CD14-positive monocyte (primary cell): Measurements from ENCODE around the gene TMEM141. TPM values are rescaled to one million over a fixed set of nuclear protein-coding genes. Genes with fewer than 3 reads are reported as not detected.

Experiments used
- DNase-seq, 3 donors: peaks; one replicate each; pipeline ENCODE4 v3.0.0-alpha.2; 2011 to 2022
- H2AFZ ChIP-seq: 2 replicates; pipeline ENCODE4 v1.6.0; 2012; ENCODE audit warnings: mild to moderate bottlenecking, low read depth, low read length, inconsistent platforms; ENCODE audit not compliant: insufficient read depth, poor library complexity, severe bottlenecking
- H3K27ac ChIP-seq, 2 donors: 1 replicate in 1 of 2; 2 replicates in 1 of 2; pipeline ENCODE4 v1.5.1; 2012 to 2013; ENCODE audit warnings: low read length in 2 of 2, control low read depth in 1 of 2, inconsistent platforms in 1 of 2, low read depth in 1 of 2, mild to moderate bottlenecking in 1 of 2
- H3K27me3 ChIP-seq, 2 donors: one replicate each; pipeline versions ENCODE4 v1.6.0 to v1.6.1; 2011 to 2013; ENCODE audit warnings: low read length in 2 of 2; ENCODE audit not compliant: control insufficient read depth in 2 of 2, insufficient read depth in 2 of 2
- H3K36me3 ChIP-seq, 2 donors: replicated peaks in 1 of 2; 1 replicate in 1 of 2; 2 replicates in 1 of 2; pipeline versions ENCODE4 v1.5.1 to v1.6.1; 2012 to 2013; ENCODE audit warnings: low read length in 2 of 2, control low read depth in 1 of 2, inconsistent platforms in 1 of 2, mild to moderate bottlenecking in 1 of 2; ENCODE audit not compliant: insufficient read depth in 2 of 2, control insufficient read depth in 1 of 2
- H3K4me1 ChIP-seq, 2 donors: 1 replicate in 1 of 2; 2 replicates in 1 of 2; pipeline versions ENCODE4 v1.5.1 to v1.6.1; 2012 to 2013; ENCODE audit warnings: low read length in 2 of 2, control low read depth in 1 of 2, inconsistent platforms in 1 of 2, mild to moderate bottlenecking in 1 of 2, moderate library complexity in 1 of 2; ENCODE audit not compliant: insufficient read depth in 2 of 2, control insufficient read depth in 1 of 2
- H3K4me2 ChIP-seq: replicated peaks from 2 replicates; pipeline ENCODE3; 2012; ENCODE audit warnings: low read length, moderate library complexity, mild to moderate bottlenecking; ENCODE audit not compliant: poor library complexity, severe bottlenecking; ENCODE audit errors: extremely low read depth
- H3K4me3 ChIP-seq, 3 experiments: fragments of 200-600 bp in 1 of 3; sonication (generic) in 1 of 3; replicated peaks in 1 of 3; 1 replicate in 2 of 3; 2 replicates in 1 of 3; pipeline ENCODE4 v1.5.1; 2011 to 2013; ENCODE audit warnings: low read length in 3 of 3, mild to moderate bottlenecking in 3 of 3, control low read depth in 2 of 3, low read depth in 2 of 3, inconsistent platforms in 1 of 3, moderate library complexity in 1 of 3
- H3K79me2 ChIP-seq: 2 replicates; pipeline ENCODE4 v1.6.0; 2012; ENCODE audit warnings: mild to moderate bottlenecking, control low read depth, inconsistent platforms, low read length, moderate library complexity; ENCODE audit not compliant: insufficient read depth
- H3K9ac ChIP-seq: 2 replicates; pipeline ENCODE4 v1.6.0; 2017; ENCODE audit warnings: low read length, mild to moderate bottlenecking; ENCODE audit not compliant: insufficient read depth, poor library complexity, severe bottlenecking
- H3K9me3 ChIP-seq, 2 donors: replicated peaks in 1 of 2; 1 replicate in 1 of 2; 2 replicates in 1 of 2; pipeline versions ENCODE4 v1.5.1 to v1.6.1; 2012 to 2013; ENCODE audit warnings: low read length in 2 of 2, control low read depth in 1 of 2; ENCODE audit not compliant: control insufficient read depth in 1 of 2, insufficient read depth in 1 of 2
- H4K20me1 ChIP-seq: 2 replicates; pipeline ENCODE4 v1.6.0; 2012; ENCODE audit warnings: mild to moderate bottlenecking, low read length, control low read depth, moderate library complexity; ENCODE audit not compliant: insufficient read depth
- H3K27ac Mint-ChIP-seq, 7 donors: one replicate each; pipeline ENCODE4 v1.8.0; 2020; ENCODE audit warnings: mild to moderate bottlenecking in 7 of 7, mixed read lengths in 7 of 7, moderate library complexity in 6 of 7, inconsistent platforms in 2 of 7
- H3K27me3 Mint-ChIP-seq, 3 donors: one replicate each; pipeline ENCODE4 v1.8.0; 2021 to 2022; ENCODE audit warnings: low read depth in 3 of 3, mild to moderate bottlenecking in 3 of 3, mixed read lengths in 3 of 3, moderate library complexity in 3 of 3, inconsistent platforms in 1 of 3
- H3K36me3 Mint-ChIP-seq, 2 donors: one replicate each; pipeline ENCODE4 v1.8.0; 2020; ENCODE audit warnings: mixed read lengths in 2 of 2, inconsistent platforms in 1 of 2, mild to moderate bottlenecking in 1 of 2
- H3K4me1 Mint-ChIP-seq: one replicate; pipeline ENCODE4 v1.8.0; 2020; ENCODE audit warnings: mild to moderate bottlenecking, mixed read lengths
- H3K4me3 Mint-ChIP-seq, 2 donors: one replicate each; pipeline ENCODE4 v1.8.0; 2020; ENCODE audit warnings: mild to moderate bottlenecking in 2 of 2, mixed read lengths in 2 of 2, moderate library complexity in 1 of 2
- H3K9me3 Mint-ChIP-seq, 7 donors: one replicate each; pipeline ENCODE4 v1.8.0; 2020 to 2022; ENCODE audit warnings: mixed read lengths in 7 of 7, mild to moderate bottlenecking in 6 of 7, moderate library complexity in 6 of 7, inconsistent platforms in 2 of 7
- CTCF ChIP-seq: fragments of 200-600 bp; IDR thresholded peaks from one replicate; pipeline ENCODE4 v1.8.0; 2022; ENCODE audit warnings: antibody characterized with exemption, mild to moderate bottlenecking
- WGBS: methylation state at CpG from one replicate; pipeline ENCODE4 v1.1.5; 2013; ENCODE audit warnings: missing lambda C conversion rate; ENCODE audit not compliant: insufficient coverage; 5-methylcytosine and 5-hydroxymethylcytosine counted together
- intact Hi-C, 2 donors: fragments of 100-400 bp; cut with micrococcal nuclease; formaldehyde crosslinking; loops; one replicate each; pipeline versions ENCODE4 v1.15.0 to v1.15.1; 2023
- polyA plus RNA-seq, 3 donors: library from polyadenylated mRNA; depleted of rRNA in 1 of 3; unstranded in 2 of 3; stranded (reverse) in 1 of 3; fragments of 300-500 nt in 2 of 3; fragments of >200 nt in 1 of 3; fragmentation: Illumina TruSeq in 2 of 3; gene quantifications; 1 replicate in 2 of 3; 2 replicates in 1 of 3; pipeline ENCODE4 v1.2.3, GENCODE V29; 2012 to 2021

The TMEM141 gene
- polyA plus RNA-seq, 3 donors, result 33.1 to 47.2 (median 39.2) TPM

- Histone ChIP-seq H3K4me3 (no peak overlapping the region), H2AFZ (no peak overlapping the region), H3K4me1 (peaks cover 26 to 43% of the 10 kb centered on the region in 2 donors), H3K9me3 (no peaks in the 10 kb centered on the region), H3K9ac (no peak overlapping the region), H3K27ac (no peak overlapping the region), H3K4me2 (no peak overlapping the region), H3K36me3 (peaks cover 0 to 2% of the 10 kb centered on the region in 2 donors), H4K20me1 (peaks cover 14% of the 10 kb centered on the region), H3K27me3 (peaks cover 16 to 24% of the 10 kb centered on the region in 2 donors), H3K79me2 (peaks cover 24% of the 10 kb centered on the region)
- H3K4me1 Mint-ChIP-seq, result peaks cover 38% of the 10 kb centered on the region
- no peak for DNase-seq
- intact Hi-C loops, result loop anchor here (5.0 to 10.0 kb wide), 2 partner anchors 37 to 140 kb away; partner anchors contain the start of genes AJM1 (in 1 of the 2), C8G (in 1 of the 2) and FBXW5 (in 1 of the 2)
- no peak overlapping the region for H3K27ac Mint-ChIP-seq
- H3K27me3 Mint-ChIP-seq, result peaks cover 23 to 30% (median 25%) of the 10 kb centered on the region in 3 donors
- no peak overlapping the region for H3K4me3 Mint-ChIP-seq
- 92% methylated on average over 11 of the region's 12 CpGs for WGBS
- no peak for TF ChIP-seq CTCF
- peaks cover 20 to 24% of the 10 kb centered on the region in 2 donors for H3K36me3 Mint-ChIP-seq
- H3K9me3 Mint-ChIP-seq, result peaks cover 0 to 11% (median 1%) of the 10 kb centered on the region in 7 donors
These were observed 14.1 kb downstream of the TMEM141 start for GRCh38 chr9:136805207-136805740.

- peaks cover 31% of the 10 kb centered on the region for H3K4me1 Mint-ChIP-seq
- Histone ChIP-seq H3K79me2 (peaks cover 32% of the 10 kb centered on the region), H3K27ac (no peak overlapping the region), H3K27me3 (peaks cover 9 to 16% of the 10 kb centered on the region in 2 donors), H3K9ac (no peak overlapping the region), H3K9me3 (no peaks in the 10 kb centered on the region), H4K20me1 (peaks cover 19% of the 10 kb centered on the region), H2AFZ (no peak overlapping the region), H3K4me1 (peaks cover 21 to 35% of the 10 kb centered on the region in 2 donors), H3K4me3 (no peak overlapping the region), H3K4me2 (no peak overlapping the region), H3K36me3 (peaks cover 4 to 5% of the 10 kb centered on the region in 2 donors)
- DNase-seq, result no peak
- WGBS, result 93% methylated on average over 7 of the region's 10 CpGs
- peaks cover 20 to 30% of the 10 kb centered on the region in 2 donors for H3K36me3 Mint-ChIP-seq
- TF ChIP-seq CTCF, result no peak
- H3K4me3 Mint-ChIP-seq, result no peak overlapping the region
- peaks cover 15 to 22% (median 17%) of the 10 kb centered on the region in 3 donors for H3K27me3 Mint-ChIP-seq
- no peak overlapping the region for H3K27ac Mint-ChIP-seq
- H3K9me3 Mint-ChIP-seq, result peaks cover 0 to 5% (median 1%) of the 10 kb centered on the region in 7 donors
- intact Hi-C loops, result loop anchor here (2.0 to 10.0 kb wide), 3 partner anchors 15 to 139 kb away; partner anchors contain the start of genes AJM1 (in 1 of the 2), C8G (in 1 of the 2), FBXW5 (in 1 of the 2) and TMEM141 (in 1 of the 2)
These were observed 14.9 kb downstream of the TMEM141 start for GRCh38 chr9:136806067-136806466.
